IMR-90 (cell line): Measurements from ENCODE around the gene NEDD4L. TPM values are rescaled to one million over a fixed set of nuclear protein-coding genes. Genes with fewer than 3 reads are reported as not detected.

Experiments used
- ATAC-seq: fragments of 200-7000 bp; cut with Tn5 transposase; 2 replicates; pipeline ENCODE4 v1.9.1; 2020; ENCODE audit warnings: low read depth, mild to moderate bottlenecking, moderate library complexity
- BruUV-seq: library from RNA; stranded (reverse); fragments of 400-500 nt; replicated peaks from 2 replicates; lab custom pipeline; 2021; lab: Mats Ljungman, UMichigan
- CTCF ChIA-PET: fragments of 300-600 bp; formaldehyde crosslinking; extraction: SDS; loops from one replicate; lab custom pipeline; 2021; ENCODE audit warnings: antibody characterized with exemption; lab: Yijun Ruan, JAX
- POLR2A ChIA-PET: fragments of 300-600 bp; sonication (Branson Sonifier 250); formaldehyde crosslinking; loops from one replicate; lab custom pipeline; 2022; ENCODE audit warnings: antibody characterized with exemption; ENCODE audit not compliant: unreplicated experiment; lab: Charles Lee
- DNase-seq: peaks from one replicate; pipeline ENCODE4 v3.0.0; 2013
- H2AFZ ChIP-seq: replicated peaks from 2 replicates; pipeline ENCODE3; 2013; ENCODE audit warnings: low read length, mild to moderate bottlenecking; ENCODE audit not compliant: poor library complexity
- H2AK5ac ChIP-seq: 2 replicates; pipeline ENCODE4 v1.6.1; 2013; ENCODE audit warnings: low read depth, low read length, inconsistent platforms
- H2AK9ac ChIP-seq: replicated peaks from 2 replicates; pipeline ENCODE3; 2013; ENCODE audit warnings: mild to moderate bottlenecking, low read depth, low read length, moderate library complexity; ENCODE audit not compliant: poor library complexity
- H2BK120ac ChIP-seq: 2 replicates; pipeline ENCODE4 v1.6.1; 2013; ENCODE audit warnings: low read depth, low read length, inconsistent platforms
- H2BK15ac ChIP-seq: 3 replicates; pipeline ENCODE4 v1.6.1; 2013; ENCODE audit warnings: low read depth, low read length, inconsistent platforms
- H2BK20ac ChIP-seq: 2 replicates; pipeline ENCODE4 v1.6.1; 2013; ENCODE audit warnings: low read depth, mild to moderate bottlenecking, inconsistent platforms, low read length, moderate library complexity
- H2BK5ac ChIP-seq: 2 replicates; pipeline ENCODE4 v1.6.1; 2013; ENCODE audit warnings: mild to moderate bottlenecking, low read depth, low read length, inconsistent platforms; ENCODE audit not compliant: poor library complexity, severe bottlenecking
- H3K14ac ChIP-seq: replicated peaks from 2 replicates; pipeline ENCODE4 v1.6.1; 2013; ENCODE audit warnings: low read depth, low read length, inconsistent platforms
- H3K18ac ChIP-seq: 2 replicates; pipeline ENCODE4 v1.6.1; 2013; ENCODE audit warnings: low read depth, low read length, control low read depth
- H3K23ac ChIP-seq: 2 replicates; pipeline ENCODE4 v1.6.1; 2013; ENCODE audit warnings: low read depth, low read length, inconsistent platforms
- H3K27ac ChIP-seq: 2 replicates; pipeline ENCODE4 v1.5.1; 2013; ENCODE audit warnings: mild to moderate bottlenecking, control low read depth, low read length; ENCODE audit not compliant: insufficient read depth
- H3K27me3 ChIP-seq: 2 replicates; pipeline ENCODE4 v1.6.1; 2013; ENCODE audit warnings: low read length; ENCODE audit not compliant: control insufficient read depth, insufficient read depth
- H3K36me3 ChIP-seq: 2 replicates; pipeline ENCODE4 v1.6.1; 2013; ENCODE audit warnings: low read length, mixed read lengths; ENCODE audit not compliant: control insufficient read depth, insufficient read depth
- H3K4ac ChIP-seq: 2 replicates; pipeline ENCODE4 v1.6.1; 2013; ENCODE audit warnings: low read depth, low read length, inconsistent platforms
- H3K4me1 ChIP-seq: 2 replicates; pipeline ENCODE4 v1.6.1; 2013; ENCODE audit warnings: low read length, mixed read lengths; ENCODE audit not compliant: control insufficient read depth, insufficient read depth
- H3K4me2 ChIP-seq: 2 replicates; pipeline ENCODE4 v1.6.1; 2013; ENCODE audit warnings: low read depth, mild to moderate bottlenecking, control low read depth, low read length, moderate library complexity
- H3K4me3 ChIP-seq: 2 replicates; pipeline ENCODE4 v1.5.1; 2013; ENCODE audit warnings: low read depth, mild to moderate bottlenecking, control low read depth, low read length, moderate library complexity; ENCODE audit not compliant: insufficient read depth
- H3K56ac ChIP-seq: 2 replicates; pipeline ENCODE4 v1.6.1; 2013; ENCODE audit warnings: low read length, inconsistent platforms; ENCODE audit not compliant: insufficient read depth; ENCODE audit errors: extremely low read depth
- H3K79me1 ChIP-seq, 2 experiments: 2 replicates each; pipeline ENCODE4 v1.6.1; 2013; ENCODE audit warnings: low read length in 2 of 2, inconsistent platforms in 1 of 2, low read depth in 1 of 2
- H3K9ac ChIP-seq: 2 replicates; pipeline ENCODE4 v1.6.1; 2013; ENCODE audit warnings: low read depth, low read length, control low read depth
- H3K9me1 ChIP-seq: 2 replicates; pipeline ENCODE4 v1.6.1; 2013; ENCODE audit warnings: low read length, inconsistent platforms; ENCODE audit not compliant: insufficient read depth
- H3K9me3 ChIP-seq: 2 replicates; pipeline ENCODE4 v1.6.1; 2013; ENCODE audit warnings: low read length; ENCODE audit not compliant: control insufficient read depth, insufficient read depth
- H4K20me1 ChIP-seq: 2 replicates; pipeline ENCODE4 v1.6.1; 2013; ENCODE audit warnings: low read length, inconsistent platforms; ENCODE audit not compliant: insufficient read depth
- H4K5ac ChIP-seq: 2 replicates; pipeline ENCODE4 v1.6.1; 2013; ENCODE audit warnings: mild to moderate bottlenecking, low read depth, low read length, control low read depth
- H4K8ac ChIP-seq, 2 experiments: 2 replicates each; pipeline ENCODE4 v1.6.1; 2013; ENCODE audit warnings: low read depth in 2 of 2, low read length in 2 of 2, control low read depth in 1 of 2, inconsistent platforms in 1 of 2
- H4K91ac ChIP-seq: 2 replicates; pipeline ENCODE4 v1.6.1; 2013; ENCODE audit warnings: low read depth, low read length, inconsistent platforms; ENCODE audit not compliant: insufficient read depth
- BHLHE40 ChIP-seq: fragments of 150-350 bp; IDR thresholded peaks from 2 replicates; pipeline ENCODE4 v1.6.1; 2016; ENCODE audit warnings: mild to moderate bottlenecking, low read depth, low read length
- CEBPB ChIP-seq: IDR thresholded peaks from 2 replicates; pipeline ENCODE4 v1.6.1; 2012; ENCODE audit warnings: low read depth, low read length, improper control_type of control experiment
- CHD1 ChIP-seq: IDR thresholded peaks from 2 replicates; pipeline ENCODE4 v1.6.1; 2012; ENCODE audit warnings: low read depth, low read length, improper control_type of control experiment
- FOS ChIP-seq: fragments of 150-350 bp; IDR thresholded peaks from 2 replicates; pipeline ENCODE4 v1.6.1; 2016; ENCODE audit warnings: low read depth, low read length
- MAFK ChIP-seq: IDR thresholded peaks from 2 replicates; pipeline ENCODE4 v1.6.1; 2012; ENCODE audit warnings: low read depth, low read length, improper control_type of control experiment
- MAZ ChIP-seq: IDR thresholded peaks from 2 replicates; pipeline ENCODE4 v1.6.1; 2012; ENCODE audit warnings: low read depth, mild to moderate bottlenecking, low read length, improper control_type of control experiment, moderate library complexity, borderline replicate concordance
- MXI1 ChIP-seq: IDR thresholded peaks from 2 replicates; pipeline ENCODE4 v1.6.1; 2012; ENCODE audit warnings: low read depth, mild to moderate bottlenecking, low read length, moderate library complexity, borderline replicate concordance
- NFE2L2 ChIP-seq: fragments of 150-350 bp; IDR thresholded peaks from 2 replicates; pipeline ENCODE4 v1.6.1; 2016; ENCODE audit warnings: low read depth, mild to moderate bottlenecking, low read length
- POLR2A ChIP-seq: IDR thresholded peaks from 2 replicates; pipeline ENCODE4 v1.6.1; 2012; ENCODE audit warnings: mild to moderate bottlenecking, low read depth, low read length
- RAD21 ChIP-seq: IDR thresholded peaks from 2 replicates; pipeline ENCODE4 v1.6.1; 2012; ENCODE audit warnings: low read length, improper control_type of control experiment
- RCOR1 ChIP-seq: IDR thresholded peaks from 2 replicates; pipeline ENCODE4 v1.6.1; 2012; ENCODE audit warnings: mild to moderate bottlenecking, low read length, improper control_type of control experiment; ENCODE audit not compliant: insufficient replicate concordance
- RFX5 ChIP-seq: IDR thresholded peaks from 2 replicates; pipeline ENCODE4 v1.8.0; 2012; ENCODE audit warnings: low read depth, mild to moderate bottlenecking, low read length, moderate library complexity
- SMC3 ChIP-seq: fragments of 150-350 bp; IDR thresholded peaks from 2 replicates; pipeline ENCODE4 v1.6.1; 2016; ENCODE audit warnings: low read depth, mild to moderate bottlenecking, antibody characterized with exemption, low read length, moderate library complexity
- WGBS, 2 experiments: methylation state at CpG; one replicate each; pipeline versions ENCODE4 v1.1.5 to v1.1.7; 2013; ENCODE audit warnings: missing lambda C conversion rate in 2 of 2; ENCODE audit not compliant: insufficient read length in 1 of 2; ENCODE audit errors: extremely low coverage in 2 of 2; 5-methylcytosine and 5-hydroxymethylcytosine counted together
- dilution Hi-C: fragments of 300-500 bp; cut with HindIII; formaldehyde crosslinking; loops from one replicate; pipeline ENCODE4 v1.14.3; 2018; ENCODE audit warnings: low sequenced_read_pairs; ENCODE audit not compliant: unreplicated experiment
- in situ Hi-C: fragments of 300-500 bp; cut with MboI; formaldehyde crosslinking; loops from 3 replicates; pipeline ENCODE4 v1.14.3; 2019; ENCODE audit warnings: low sequenced_read_pairs, inconsistent platforms, mixed read lengths
- intact Hi-C: fragments of 100-400 bp; cut with micrococcal nuclease; formaldehyde crosslinking; loops from 2 replicates; pipeline ENCODE4 v1.10.0; 2022
- polyA plus RNA-seq, 3 experiments: library from polyadenylated mRNA; depleted of rRNA; stranded (reverse); fragments of >200 nt; gene quantifications; 2 replicates each; pipeline ENCODE4 v1.2.3, GENCODE V29; 2012; ENCODE audit warnings: low replicate concordance in 1 of 3
- total RNA-seq: library from RNA; depleted of rRNA; stranded (reverse); fragments of >200 nt; gene quantifications from 2 replicates; pipeline ENCODE4 v1.2.3, GENCODE V29; 2012
- TF ChIP-seq, protein P1 (sequence below): conservative IDR thresholded peaks from 2 replicates; pipeline ENCODE4 v1.5.1; 2012; ENCODE audit warnings: mild to moderate bottlenecking, low read depth, low read length, improper control_type of control experiment
- TF ChIP-seq, protein P2 (sequence below): fragments of 150-350 bp; IDR thresholded peaks from 2 replicates; pipeline ENCODE4 v1.6.1; 2016; ENCODE audit warnings: low read depth, mild to moderate bottlenecking, low read length, moderate library complexity, borderline replicate concordance
- TF ChIP-seq, protein P3 (sequence below): fragments of 150-350 bp; IDR thresholded peaks from 2 replicates; pipeline ENCODE4 v1.6.1; 2017; ENCODE audit warnings: mild to moderate bottlenecking, antibody characterized with exemption, low read length, low read depth

NEDD4L gene
- total and polyA plus RNA-seq, 2 of the 4 experiments (the other 2 are of a cell fraction) = 10.0 to 10.9 TPM

DNA sequence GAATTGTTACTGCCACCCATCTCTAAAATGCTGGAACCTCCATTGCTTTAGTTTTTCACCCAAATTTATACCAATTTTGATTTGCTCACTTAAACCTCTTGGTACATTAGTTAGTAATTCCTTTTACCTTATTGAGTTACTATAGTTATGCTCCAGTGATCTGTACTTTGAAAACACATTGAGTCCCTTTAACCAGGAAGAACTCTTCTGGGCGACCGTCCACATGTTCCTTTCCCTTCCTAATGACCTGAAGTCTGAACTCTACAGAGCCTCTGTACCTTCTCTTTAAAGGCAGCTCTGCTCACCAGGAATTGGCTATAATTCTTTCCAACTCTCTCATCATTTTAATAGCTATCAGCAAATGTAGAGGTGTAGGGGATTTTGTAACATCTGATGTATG lies 290.0 kb downstream of the NEDD4L start:
- no peak overlapping the region for H3K4ac ChIP-seq
- ATAC-seq (no peak), DNase-seq (no peak)
- intact Hi-C loops = no loop called here
- H2BK120ac ChIP-seq = no peak overlapping the region
- no peak overlapping the region for H3K4me3 ChIP-seq
- H4K91ac ChIP-seq = no peak overlapping the region
- H4K5ac ChIP-seq = no peak overlapping the region
- dilution Hi-C loops = no loop called here
- H3K9ac ChIP-seq = no peak overlapping the region
- no peak overlapping the region for H2BK5ac ChIP-seq
- H2AFZ ChIP-seq = no peak overlapping the region
- no peaks in the 10 kb centered on the region for H3K9me3 ChIP-seq
- H3K9me1 ChIP-seq = peaks cover 6% of the 10 kb centered on the region
- H2BK15ac ChIP-seq = no peak overlapping the region
- no CpG with 5 or more reads among the region's 2 CpGs for WGBS, 2 experiments
- H3K79me1 ChIP-seq = no peaks in the 10 kb centered on the region
- H3K14ac ChIP-seq = no peak overlapping the region
- BruUV-seq = no TSS peak
- no peak overlapping the region for H2BK20ac ChIP-seq
- H3K27ac ChIP-seq = no peak overlapping the region
- H3K27me3 ChIP-seq = no peaks in the 10 kb centered on the region
- H2AK5ac ChIP-seq = no peak overlapping the region
- ChIA-PET POLR2A (no interaction called here), CTCF (interaction anchor here (0.6 kb wide), 1 partner anchor 94 kb away, joined by 5 read pairs; no protein-coding TSS in a partner anchor)
- no peak overlapping the region for H3K56ac ChIP-seq
- H4K20me1 ChIP-seq = no peaks in the 10 kb centered on the region
- no peak overlapping the region for H3K4me2 ChIP-seq
- no peak overlapping the region for H3K18ac ChIP-seq
- no peak overlapping the region for H3K23ac ChIP-seq
- in situ Hi-C loops = no loop called here
- no peak overlapping the region for H4K8ac ChIP-seq
- H3K4me1 ChIP-seq = peaks cover 10% of the 10 kb centered on the region
- no peak for TF ChIP-seq BHLHE40
- no peak for TF ChIP-seq RAD21
- TF ChIP-seq, protein P1, sequence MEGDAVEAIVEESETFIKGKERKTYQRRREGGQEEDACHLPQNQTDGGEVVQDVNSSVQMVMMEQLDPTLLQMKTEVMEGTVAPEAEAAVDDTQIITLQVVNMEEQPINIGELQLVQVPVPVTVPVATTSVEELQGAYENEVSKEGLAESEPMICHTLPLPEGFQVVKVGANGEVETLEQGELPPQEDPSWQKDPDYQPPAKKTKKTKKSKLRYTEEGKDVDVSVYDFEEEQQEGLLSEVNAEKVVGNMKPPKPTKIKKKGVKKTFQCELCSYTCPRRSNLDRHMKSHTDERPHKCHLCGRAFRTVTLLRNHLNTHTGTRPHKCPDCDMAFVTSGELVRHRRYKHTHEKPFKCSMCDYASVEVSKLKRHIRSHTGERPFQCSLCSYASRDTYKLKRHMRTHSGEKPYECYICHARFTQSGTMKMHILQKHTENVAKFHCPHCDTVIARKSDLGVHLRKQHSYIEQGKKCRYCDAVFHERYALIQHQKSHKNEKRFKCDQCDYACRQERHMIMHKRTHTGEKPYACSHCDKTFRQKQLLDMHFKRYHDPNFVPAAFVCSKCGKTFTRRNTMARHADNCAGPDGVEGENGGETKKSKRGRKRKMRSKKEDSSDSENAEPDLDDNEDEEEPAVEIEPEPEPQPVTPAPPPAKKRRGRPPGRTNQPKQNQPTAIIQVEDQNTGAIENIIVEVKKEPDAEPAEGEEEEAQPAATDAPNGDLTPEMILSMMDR = no peak
- TF ChIP-seq CEBPB = no peak
- no peak for TF ChIP-seq RFX5
- no peak for TF ChIP-seq NFE2L2
- no peak for TF ChIP-seq CHD1
- no peak for TF ChIP-seq RCOR1
- no peak for TF ChIP-seq MAFK
- no peak for TF ChIP-seq MAZ
- TF ChIP-seq, protein P2, sequence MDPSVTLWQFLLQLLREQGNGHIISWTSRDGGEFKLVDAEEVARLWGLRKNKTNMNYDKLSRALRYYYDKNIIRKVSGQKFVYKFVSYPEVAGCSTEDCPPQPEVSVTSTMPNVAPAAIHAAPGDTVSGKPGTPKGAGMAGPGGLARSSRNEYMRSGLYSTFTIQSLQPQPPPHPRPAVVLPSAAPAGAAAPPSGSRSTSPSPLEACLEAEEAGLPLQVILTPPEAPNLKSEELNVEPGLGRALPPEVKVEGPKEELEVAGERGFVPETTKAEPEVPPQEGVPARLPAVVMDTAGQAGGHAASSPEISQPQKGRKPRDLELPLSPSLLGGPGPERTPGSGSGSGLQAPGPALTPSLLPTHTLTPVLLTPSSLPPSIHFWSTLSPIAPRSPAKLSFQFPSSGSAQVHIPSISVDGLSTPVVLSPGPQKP = no peak
- TF ChIP-seq SMC3 = no peak
- TF ChIP-seq FOS = no peak
- TF ChIP-seq, protein P3, sequence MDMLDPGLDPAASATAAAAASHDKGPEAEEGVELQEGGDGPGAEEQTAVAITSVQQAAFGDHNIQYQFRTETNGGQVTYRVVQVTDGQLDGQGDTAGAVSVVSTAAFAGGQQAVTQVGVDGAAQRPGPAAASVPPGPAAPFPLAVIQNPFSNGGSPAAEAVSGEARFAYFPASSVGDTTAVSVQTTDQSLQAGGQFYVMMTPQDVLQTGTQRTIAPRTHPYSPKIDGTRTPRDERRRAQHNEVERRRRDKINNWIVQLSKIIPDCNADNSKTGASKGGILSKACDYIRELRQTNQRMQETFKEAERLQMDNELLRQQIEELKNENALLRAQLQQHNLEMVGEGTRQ = no peak
- TF ChIP-seq POLR2A = no peak
- no peak for TF ChIP-seq MXI1
- H3K36me3 ChIP-seq = no peaks in the 10 kb centered on the region; the same call in none of the 2 replicates
- no peak overlapping the region for H2AK9ac ChIP-seq
